Right ventricle myocardium inferior (tissue), 1 donor: ENCODE measurements around the gene OLFML2B. TPM values are rescaled to one million over a fixed set of nuclear protein-coding genes. Genes with fewer than 3 reads are reported as not detected.
A peak's percentile ranks its signal among the peaks of the same experiment; 100 is the strongest.

Experiments
- ATAC-seq: fragments of 200-7000 bp; cut with Tn5 transposase; one replicate; pipeline ENCODE4 v1.9.1; 2020; ENCODE audit warnings: mild to moderate bottlenecking, moderate library complexity
- DNase-seq: peaks from one replicate; pipeline ENCODE4 v3.0.0; 2021; ENCODE audit errors: missing footprints
- intact Hi-C: fragments of 100-400 bp; cut with DNase I; formaldehyde crosslinking; loops from one replicate; pipeline ENCODE4 v1.11.0; 2022
- total RNA-seq: library from RNA; stranded (reverse); fragmentation: NEBNext Ultra II Directional; extraction: Animal tissue kit (Norgen Biotek cat#: 25700); gene quantifications from one replicate; pipeline ENCODE4 v1.2.1, GENCODE V29; 2021
- donor health status: DM: no; HTN: yes; CAD: no; lungs with severe emphysema.

OLFML2B gene
- total RNA-seq, 1 donor from 2014 or later, result 4.2 TPM

DNA sequence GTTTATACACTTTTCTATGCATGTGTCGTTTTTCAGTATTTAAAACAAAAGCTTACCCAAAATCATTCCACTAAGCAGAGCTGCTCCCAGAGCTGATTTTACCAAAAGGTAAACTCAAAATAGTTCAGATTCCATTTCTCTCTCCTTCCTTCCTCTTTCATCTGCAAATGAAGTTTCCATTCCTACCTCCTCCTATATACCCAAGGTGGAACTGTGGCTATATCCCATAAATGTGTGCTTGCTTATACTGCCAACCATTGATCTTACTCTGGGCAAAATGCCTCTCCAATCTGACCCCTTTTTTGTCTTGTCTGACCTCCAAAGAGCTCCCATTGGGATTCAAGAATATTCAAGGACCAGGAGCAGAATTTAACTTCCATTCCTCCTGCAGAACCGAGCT lies 9.5 kb downstream of the OLFML2B start:
- ATAC-seq, result no peak
- DNase-seq, result no peak
- intact Hi-C loops, result no loop called here

DNA sequence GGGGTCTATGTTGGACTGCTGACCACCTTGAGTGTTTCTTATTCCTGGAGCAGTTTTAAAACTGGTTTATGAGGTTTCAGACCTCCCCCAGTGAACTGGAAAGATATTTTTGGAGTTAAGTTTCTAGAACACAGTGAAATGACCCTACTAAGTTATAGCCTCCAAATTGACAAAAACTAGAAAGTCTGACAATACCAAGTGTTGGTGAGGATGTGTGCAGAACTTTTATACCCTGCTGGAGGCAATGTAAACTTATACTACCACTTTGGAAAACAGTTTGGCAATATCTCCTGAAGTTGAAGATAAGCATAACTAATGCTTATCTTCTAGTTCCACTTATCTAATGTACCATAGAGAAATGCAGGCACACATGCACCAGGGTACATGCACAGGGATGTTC lies 10.4 kb downstream of the OLFML2B start:
- DNase-seq, result no peak
- intact Hi-C loops, result no loop called here
- ATAC-seq, result no peak

- ATAC-seq, result peak; percentile 76
- intact Hi-C loops, result no loop called here
- DNase-seq, result no peak
Observed at GRCh38 chr1:162011337-162012012, 12.2 kb downstream of the OLFML2B start.

- DNase-seq (no peak), ATAC-seq (no peak)
- intact Hi-C loops, result no loop called here
Observed at GRCh38 chr1:162010175-162010506, 13.5 kb downstream of the OLFML2B start.

DNA sequence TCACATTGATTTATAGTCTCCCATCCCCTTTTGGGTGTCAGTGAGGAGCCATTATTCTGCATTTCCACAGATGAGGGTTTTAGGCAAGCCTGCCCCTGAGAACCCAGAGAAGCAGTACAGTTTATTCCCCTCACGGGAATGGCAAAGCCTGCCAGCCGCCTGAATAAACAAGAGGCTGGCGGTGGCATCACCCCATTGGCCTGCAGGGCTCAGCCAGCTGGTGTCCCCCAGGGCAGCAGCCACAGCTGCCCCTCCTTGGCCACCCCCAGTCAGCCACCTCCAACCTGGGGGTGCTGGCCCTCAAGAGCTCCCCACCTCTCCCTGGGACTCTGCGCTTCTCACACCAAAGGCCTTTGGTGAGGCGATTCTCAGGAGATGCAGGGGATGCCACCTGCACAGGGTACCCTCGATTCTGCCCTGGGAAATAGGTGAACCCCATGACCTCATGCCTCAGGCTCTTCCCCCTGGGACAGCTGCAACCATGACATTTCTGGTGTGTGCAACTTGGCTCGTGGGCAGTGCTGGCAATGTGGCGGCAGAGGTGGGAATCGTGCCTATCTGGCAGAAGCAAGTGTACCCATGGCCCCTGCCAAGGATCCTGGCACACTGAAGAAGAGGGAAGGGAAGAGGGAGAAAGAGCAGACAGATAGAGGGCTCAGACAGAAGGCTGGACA lies 14.0 kb downstream of the OLFML2B start:
- peak; percentile 77 for ATAC-seq
- no peak for DNase-seq
- intact Hi-C loops, result no loop called here

- intact Hi-C loops, result no loop called here
Observed at GRCh38 chr1:162008799-162009198, 14.9 kb downstream of the OLFML2B start.

GRCh38 chr1:162007466-162007865 lies 16.2 kb downstream of the OLFML2B start:
- DNase-seq, result no peak
- no peak for ATAC-seq
- intact Hi-C loops, result no loop called here

More at GRCh38 chr1:162008799-162009198, 14.9 kb downstream of the OLFML2B start:
- DNase-seq (no peak), ATAC-seq (no peak)

DNA sequence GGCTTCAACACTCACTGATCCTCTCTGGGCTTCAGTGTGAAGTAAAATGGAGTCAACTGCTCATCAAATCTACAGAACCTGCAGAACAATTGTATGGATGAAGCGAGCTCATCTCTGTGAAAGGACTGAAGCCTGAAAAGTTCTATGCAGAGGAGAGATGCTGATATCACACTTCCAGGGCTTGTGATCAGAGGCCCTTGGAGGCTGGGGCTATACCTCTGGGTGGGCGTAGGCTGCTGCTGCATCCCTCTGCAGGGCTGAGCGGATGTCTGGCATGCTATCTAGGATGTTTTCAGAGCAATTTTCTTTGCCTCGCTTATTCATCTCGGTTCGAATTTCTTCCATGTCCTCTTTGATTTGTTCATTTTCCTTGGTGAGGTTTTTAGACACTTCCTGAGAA lies 17.6 kb downstream of the OLFML2B start:
- intact Hi-C loops, result no loop called here
- DNase-seq (no peak), ATAC-seq (no peak)

- ATAC-seq, result no peak
- no peak for DNase-seq
- intact Hi-C loops, result no loop called here
Observed at GRCh38 chr1:162004441-162004950, 19.2 kb downstream of the OLFML2B start.

- ATAC-seq, result peak; percentile 70
- intact Hi-C loops, result no loop called here
- no peak for DNase-seq
Observed at GRCh38 chr1:162003830-162004215, 19.8 kb downstream of the OLFML2B start.

DNA sequence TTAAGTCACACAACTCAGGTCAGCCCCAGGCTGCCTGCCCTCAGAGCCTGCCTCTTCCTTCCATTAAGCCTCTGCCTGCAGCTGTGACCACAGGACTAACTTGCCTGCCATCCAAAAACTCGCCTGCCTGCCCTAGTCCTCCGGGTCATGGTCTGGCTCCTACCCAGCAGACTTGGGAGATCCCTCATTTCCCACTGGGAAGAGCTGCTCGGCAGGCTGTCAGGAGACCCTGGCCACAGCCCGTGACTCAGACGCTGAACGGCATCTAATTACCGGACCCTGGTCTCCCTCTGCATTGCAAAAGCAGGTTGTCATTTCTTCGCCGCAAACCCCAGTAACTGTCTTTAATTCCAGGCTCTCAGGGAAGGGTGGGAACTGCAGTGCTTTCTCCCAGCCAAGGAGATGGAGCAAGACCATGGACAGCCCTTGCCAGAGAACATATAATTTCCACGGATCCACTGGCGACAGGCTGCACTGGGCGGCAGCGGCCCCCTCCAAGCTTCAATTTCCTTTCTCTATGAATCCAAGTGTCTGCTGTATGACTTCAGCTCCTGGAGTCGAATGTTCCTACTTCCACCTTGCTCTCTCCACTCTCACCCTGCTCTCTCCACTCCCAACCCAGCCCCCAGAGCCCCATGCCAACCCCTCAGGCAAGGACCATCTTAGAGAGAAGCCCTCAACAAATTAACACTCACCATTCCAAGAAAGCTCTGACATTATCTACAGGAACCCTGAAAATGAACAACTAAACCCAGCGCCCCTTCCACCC lies 20.4 kb downstream of the OLFML2B start:
- no peak for DNase-seq

GRCh38 chr1:162000053-162000420 lies 23.6 kb downstream of the OLFML2B start:
- intact Hi-C loops, result no loop called here
- ATAC-seq, result no peak
- DNase-seq, result no peak

More for the DNA sequence above, 20.4 kb downstream of the OLFML2B start:
- intact Hi-C loops, result no loop called here
- peak; percentile 29 for ATAC-seq

DNA sequence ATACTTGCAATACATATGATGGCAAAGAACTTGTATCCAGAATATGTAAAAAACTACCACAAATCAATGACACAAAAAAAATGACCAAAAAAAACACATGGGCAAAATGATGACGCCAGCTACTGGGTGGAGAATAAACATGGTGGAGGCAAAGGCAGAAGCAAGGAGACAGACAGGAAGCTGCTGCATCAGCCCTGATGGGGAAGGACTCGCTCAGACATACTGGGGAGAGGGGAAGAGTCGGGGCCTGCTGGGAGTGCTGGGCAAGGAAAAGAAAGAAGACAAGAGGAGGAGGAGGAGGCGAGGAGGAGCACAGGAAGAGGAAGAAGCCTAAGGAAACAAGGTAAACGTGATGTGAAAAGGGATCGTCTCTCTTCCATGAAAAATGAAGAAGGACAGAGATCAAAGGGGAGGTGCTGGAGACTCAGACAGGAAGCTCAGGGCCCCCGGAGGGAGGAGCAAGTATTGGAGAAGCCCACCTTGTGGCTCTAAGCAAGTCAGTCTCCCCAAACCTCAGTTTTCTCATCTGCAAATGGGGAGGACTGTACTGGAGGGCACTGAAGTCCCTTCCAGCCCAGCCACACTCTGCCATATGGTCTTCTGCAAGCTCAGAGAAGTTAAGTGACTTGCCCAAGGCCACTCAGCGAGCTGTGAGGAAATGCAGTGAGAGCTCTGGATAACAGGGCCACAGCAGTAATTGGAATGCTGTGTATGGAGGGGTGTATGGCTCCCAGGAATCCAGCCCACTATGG lies 24.2 kb downstream of the OLFML2B start:
- intact Hi-C loops, result no loop called here
- ATAC-seq (no peak), DNase-seq (no peak)

DNA sequence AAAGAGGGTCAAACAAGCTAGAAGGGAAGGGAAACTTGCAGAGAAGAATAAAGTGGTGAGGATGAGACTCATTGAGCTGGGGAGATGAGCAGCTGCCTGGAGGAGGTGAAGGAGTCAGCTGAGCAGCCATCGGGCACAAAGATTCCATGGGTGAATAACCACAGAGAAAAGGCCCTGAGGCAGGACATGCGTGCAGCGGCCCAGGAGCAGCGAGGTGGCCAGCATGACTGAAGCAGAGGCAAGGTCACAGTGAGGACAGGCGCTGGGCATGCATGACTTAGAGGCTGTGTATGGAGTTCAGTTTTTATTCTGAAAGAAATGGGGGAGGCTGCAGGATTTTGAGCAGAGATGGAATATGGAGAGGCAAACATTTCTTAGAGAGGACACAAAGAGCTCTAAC lies 24.9 kb downstream of the OLFML2B start:
- ATAC-seq (no peak), DNase-seq (no peak)
- intact Hi-C loops, result no loop called here

- DNase-seq, result no peak
- no peak for ATAC-seq
- intact Hi-C loops, result no loop called here
Observed at GRCh38 chr1:161997152-161997551, 26.5 kb downstream of the OLFML2B start.

GRCh38 chr1:161994175-161994668 lies 29.4 kb downstream of the OLFML2B start:
- DNase-seq (no peak), ATAC-seq (peak; percentile 45)
- intact Hi-C loops, result no loop called here

- no peak for DNase-seq
- intact Hi-C loops, result no loop called here
- no peak for ATAC-seq
Observed at GRCh38 chr1:161993576-161993975, 30.1 kb downstream of the OLFML2B start.

DNA sequence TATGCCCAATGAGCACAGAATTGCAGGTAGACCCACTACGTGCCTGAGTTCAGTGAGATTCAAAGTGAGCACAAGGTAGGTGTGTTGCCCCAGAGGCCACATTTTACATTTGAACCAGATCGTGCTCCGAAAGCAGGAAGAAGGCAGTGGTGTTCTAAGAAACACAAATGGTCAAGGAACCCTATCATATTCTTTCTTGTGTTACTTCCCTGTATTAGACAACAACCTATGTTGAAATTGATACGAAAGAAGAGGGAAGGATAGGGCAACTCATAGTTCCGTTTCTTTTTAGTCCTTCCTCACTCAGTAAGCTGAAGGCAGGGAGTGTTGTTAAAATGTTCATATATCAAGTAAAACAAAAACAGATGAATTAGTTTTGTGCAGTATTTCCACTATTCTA lies 33.9 kb downstream of the OLFML2B start:
- DNase-seq (no peak), ATAC-seq (no peak)
- intact Hi-C loops, result no loop called here

GRCh38 chr1:161989108-161989507 lies 34.6 kb downstream of the OLFML2B start:
- ATAC-seq, result no peak
- no peak for DNase-seq
- intact Hi-C loops, result no loop called here
